ENCODE results near the gene GSTA2. TPM values are rescaled to one million over a fixed set of nuclear protein-coding genes. Genes with fewer than 3 reads are reported as not detected.

GSTA2 gene
- total and polyA plus RNA-seq, 3 experiments from 2014 or later, result not detected

DNA sequence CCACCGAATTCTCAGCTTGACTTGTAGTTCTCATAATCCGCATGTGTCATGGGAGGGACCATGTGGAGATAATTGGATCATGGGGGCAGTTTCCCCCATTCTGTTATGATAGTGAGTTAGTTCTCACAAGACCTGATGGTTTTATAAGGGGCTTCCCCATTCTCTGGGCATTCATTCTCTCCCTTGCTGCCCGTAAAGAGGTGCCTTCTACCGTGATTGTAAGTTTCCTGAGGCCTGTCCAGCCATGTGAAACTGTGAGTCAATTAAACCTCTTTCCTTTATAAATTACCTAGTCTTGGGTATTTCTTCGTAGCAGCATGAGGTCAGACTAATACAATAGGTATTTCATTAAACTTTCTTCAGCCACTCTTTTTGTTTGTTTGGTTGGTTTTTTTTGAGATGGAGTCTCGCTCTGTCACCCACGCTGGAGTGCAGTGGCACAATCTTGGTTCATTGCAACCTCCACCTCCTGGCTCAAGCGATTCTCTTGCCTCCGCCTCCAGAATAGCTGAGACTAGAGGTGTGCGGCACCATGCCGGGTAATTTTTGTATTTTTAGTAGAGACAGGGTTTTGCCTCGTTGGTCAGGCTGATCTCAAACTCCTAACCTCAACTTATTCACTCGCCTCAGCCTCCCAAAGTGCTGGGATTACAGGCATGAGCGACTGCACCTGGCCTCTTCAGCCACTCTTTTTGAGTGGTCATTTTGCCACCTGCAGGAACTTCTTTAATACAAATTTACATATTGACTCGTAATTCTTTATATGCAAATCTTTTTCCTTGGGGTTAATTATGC is 36.3 kb downstream of the GSTA2 start:
- Histone ChIP-seq H3K9me3 (ENCODE audit: low read length) (no peaks in the 10 kb centered on the region), H3K4me1 (ENCODE audit: insufficient read depth, low read length) (no peaks in the 10 kb centered on the region), H3K4me3 (ENCODE audit: low read length) (no peak overlapping the region), H3K36me3 (ENCODE audit: insufficient read depth, low read length) (no peaks in the 10 kb centered on the region), H3K27me3 (ENCODE audit: insufficient read depth, low read length, poor library complexity, severe bottlenecking) (no peaks in the 10 kb centered on the region), H3K27ac (ENCODE audit: low read depth, low read length) (no peak overlapping the region)
- ChIA-PET POLR2A (no interaction called here), CTCF (no interaction called here)
- Mint-ChIP-seq H3K27ac (no peak overlapping the region), H3K9me3 (no peaks in the 10 kb centered on the region), H3K36me3 (no peaks in the 10 kb centered on the region), H3K4me3 (no peak overlapping the region), H3K27me3 (peaks cover 0 to 4% of the 10 kb centered on the region in 2 donors), H3K4me1 (no peaks in the 10 kb centered on the region)
- DNase-seq, result no peak

DNA sequence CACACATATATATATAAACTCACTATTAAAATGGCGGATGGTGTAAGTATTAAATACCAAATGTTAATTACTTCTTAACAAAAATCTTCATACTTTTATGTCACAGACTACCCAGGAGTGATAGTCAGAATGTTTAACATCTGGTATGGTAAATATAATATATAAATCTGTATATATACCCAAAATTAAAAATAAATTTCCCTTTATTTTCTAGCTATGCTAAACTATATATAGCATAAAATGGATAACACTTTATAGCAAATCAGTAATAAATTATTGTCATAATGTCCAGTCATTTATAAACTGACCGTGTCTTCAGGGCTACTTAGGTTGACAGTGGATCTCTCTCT is 37.1 kb downstream of the GSTA2 start:
- H3K27me3 ChIP-seq (ENCODE audit: insufficient read depth, low read length, poor library complexity, severe bottlenecking), result no peaks in the 10 kb centered on the region
- no peaks in the 10 kb centered on the region for H3K9me3 ChIP-seq (ENCODE audit: low read length)
- no peaks in the 10 kb centered on the region for H3K4me1 ChIP-seq (ENCODE audit: insufficient read depth, low read length)
- H3K4me3 Mint-ChIP-seq, result no peak overlapping the region
- POLR2A ChIA-PET, result no interaction called here
- H3K9me3 Mint-ChIP-seq, result no peaks in the 10 kb centered on the region
- no peak for DNase-seq
- no peak overlapping the region for H3K27ac Mint-ChIP-seq
- no peaks in the 10 kb centered on the region for H3K4me1 Mint-ChIP-seq
- H3K36me3 Mint-ChIP-seq, result no peaks in the 10 kb centered on the region
- no peak overlapping the region for H3K4me3 ChIP-seq (ENCODE audit: low read length)
- no peaks in the 10 kb centered on the region for H3K36me3 ChIP-seq (ENCODE audit: insufficient read depth, low read length)
- H3K27ac ChIP-seq (ENCODE audit: low read depth, low read length), result no peak overlapping the region
- CTCF ChIA-PET, result no interaction called here
- H3K27me3 Mint-ChIP-seq, result peaks cover 0 to 8% of the 10 kb centered on the region in 2 donors

DNA sequence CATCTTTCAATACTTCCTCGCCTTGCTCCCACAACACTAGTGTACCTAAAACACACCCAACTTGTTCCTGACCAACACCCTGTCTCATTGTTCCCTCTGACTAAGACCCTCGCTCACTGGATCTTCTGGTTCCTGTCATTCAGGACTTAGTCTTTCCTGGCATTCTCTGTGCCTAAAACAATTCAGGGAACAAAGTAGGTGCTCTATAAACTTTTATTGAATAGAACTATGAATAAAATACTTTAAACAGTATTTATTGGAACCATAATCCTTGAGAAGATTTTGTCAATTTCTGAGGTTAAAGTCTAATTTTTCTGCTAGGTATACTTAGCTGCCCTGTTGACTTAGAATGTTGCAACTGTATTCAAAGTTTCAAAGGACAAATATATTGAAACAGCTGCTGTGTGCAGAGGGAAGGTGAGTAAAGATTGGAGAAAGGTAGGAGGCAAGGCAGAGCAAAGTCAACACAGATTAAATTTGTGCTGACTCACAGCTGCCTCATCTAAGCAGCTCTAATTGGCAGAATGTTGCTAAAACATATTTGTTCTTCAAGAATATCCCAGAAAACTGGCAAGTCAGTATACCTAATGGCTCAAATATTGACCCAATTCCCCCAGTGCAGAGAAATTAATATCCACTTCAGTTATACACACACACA is 37.6 kb downstream of the GSTA2 start:
- no peaks in the 10 kb centered on the region for H3K9me3 ChIP-seq (ENCODE audit: low read length)
- peaks cover 0 to 10% of the 10 kb centered on the region in 2 donors for H3K27me3 Mint-ChIP-seq
- no peak overlapping the region for H3K27ac ChIP-seq (ENCODE audit: low read depth, low read length)
- no peak for DNase-seq
- no peak overlapping the region for H3K4me3 ChIP-seq (ENCODE audit: low read length)
- no peaks in the 10 kb centered on the region for H3K9me3 Mint-ChIP-seq
- no peak overlapping the region for H3K4me3 Mint-ChIP-seq
- ChIA-PET POLR2A (no interaction called here), CTCF (no interaction called here)
- no peaks in the 10 kb centered on the region for H3K36me3 ChIP-seq (ENCODE audit: insufficient read depth, low read length)
- no peak overlapping the region for H3K27ac Mint-ChIP-seq
- no peaks in the 10 kb centered on the region for H3K4me1 Mint-ChIP-seq
- H3K4me1 ChIP-seq (ENCODE audit: insufficient read depth, low read length), result no peaks in the 10 kb centered on the region
- no peaks in the 10 kb centered on the region for H3K27me3 ChIP-seq (ENCODE audit: insufficient read depth, low read length, poor library complexity, severe bottlenecking)
- H3K36me3 Mint-ChIP-seq, result no peaks in the 10 kb centered on the region

DNA sequence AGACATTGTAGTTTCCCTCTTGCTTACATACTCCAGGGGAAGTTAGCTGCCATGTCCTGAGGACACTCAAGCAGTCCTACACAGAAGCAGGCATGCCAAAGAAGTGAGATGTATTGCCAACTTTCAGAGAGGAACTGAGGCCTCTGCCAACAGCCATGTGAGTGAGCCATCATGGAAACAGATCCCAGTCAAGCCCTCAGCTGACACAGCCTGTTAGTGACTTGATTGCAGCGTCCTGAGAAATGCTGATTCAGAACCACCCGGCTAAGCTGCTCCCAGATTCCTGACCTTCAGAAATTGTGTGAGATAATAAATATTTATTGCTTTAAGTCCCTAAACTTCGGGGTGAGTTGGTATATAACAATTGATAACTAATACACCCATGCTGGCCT is 38.1 kb downstream of the GSTA2 start:
- H3K36me3 Mint-ChIP-seq, result no peaks in the 10 kb centered on the region
- Histone ChIP-seq H3K4me1 (ENCODE audit: insufficient read depth, low read length) (no peaks in the 10 kb centered on the region), H3K4me3 (ENCODE audit: low read length) (no peak overlapping the region), H3K9me3 (ENCODE audit: low read length) (no peaks in the 10 kb centered on the region), H3K27ac (ENCODE audit: low read depth, low read length) (no peak overlapping the region), H3K27me3 (ENCODE audit: insufficient read depth, low read length, poor library complexity, severe bottlenecking) (no peaks in the 10 kb centered on the region), H3K36me3 (ENCODE audit: insufficient read depth, low read length) (no peaks in the 10 kb centered on the region)
- H3K27ac Mint-ChIP-seq, result peak overlapping the region in 1 of 8 donors; percentile 46
- ChIA-PET POLR2A (no interaction called here), CTCF (interaction anchor here (1.3 kb wide), 1 partner anchor 340 kb away, joined by 3 read pairs; the partner anchor contains the start of gene FBXO9)
- no peaks in the 10 kb centered on the region for H3K9me3 Mint-ChIP-seq
- no peaks in the 10 kb centered on the region for H3K4me1 Mint-ChIP-seq
- peaks cover 0 to 12% of the 10 kb centered on the region in 2 donors for H3K27me3 Mint-ChIP-seq
- H3K4me3 Mint-ChIP-seq, result no peak overlapping the region
- DNase-seq, result no peak

DNA sequence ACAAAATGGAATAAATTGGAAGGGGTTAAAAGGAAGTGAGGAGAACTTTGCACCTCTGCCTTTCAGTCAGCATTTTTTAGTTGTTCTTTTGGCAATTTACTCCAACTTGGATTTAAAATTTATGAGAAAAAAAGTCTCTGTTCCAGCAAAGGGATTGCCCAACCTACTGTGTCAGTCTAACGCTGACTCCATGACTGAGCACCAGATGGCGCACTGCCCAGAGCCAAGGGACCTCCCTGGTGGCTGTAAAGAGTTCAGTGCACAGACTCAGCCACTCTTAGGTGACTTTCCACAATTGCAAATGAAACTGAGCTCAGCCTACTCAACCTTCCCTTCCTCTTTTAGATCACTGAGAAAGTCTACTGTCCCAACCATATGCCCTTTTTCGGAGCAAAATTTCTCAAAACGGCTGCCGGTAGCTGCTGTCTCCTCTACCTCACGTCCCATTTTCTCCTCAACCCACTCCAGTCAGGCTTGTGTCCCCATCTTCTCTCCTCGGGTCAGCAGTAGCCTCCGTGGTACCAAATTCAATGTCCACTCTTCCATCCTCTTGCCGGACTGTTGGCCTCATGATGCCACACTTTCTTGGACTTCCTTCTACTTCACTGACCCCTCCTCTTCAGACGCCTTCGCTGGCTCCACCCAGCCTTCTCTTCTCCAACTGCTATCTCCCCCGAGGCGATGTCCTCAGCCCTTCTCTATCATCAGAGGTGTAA is 38.7 kb downstream of the GSTA2 start:
- no peaks in the 10 kb centered on the region for H3K9me3 ChIP-seq (ENCODE audit: low read length)
- no peaks in the 10 kb centered on the region for H3K27me3 ChIP-seq (ENCODE audit: insufficient read depth, low read length, poor library complexity, severe bottlenecking)
- H3K4me3 Mint-ChIP-seq, result no peak overlapping the region
- peak; percentile 8 to 67 (median 22) for DNase-seq
- no peak overlapping the region for H3K4me3 ChIP-seq (ENCODE audit: low read length)
- no peaks in the 10 kb centered on the region for H3K36me3 Mint-ChIP-seq
- peaks cover 0 to 12% of the 10 kb centered on the region in 2 donors for H3K27me3 Mint-ChIP-seq
- peak overlapping the region in 1 of 8 donors; percentile 46 for H3K27ac Mint-ChIP-seq
- H3K4me1 Mint-ChIP-seq, result no peaks in the 10 kb centered on the region
- H3K27ac ChIP-seq (ENCODE audit: low read depth, low read length), result no peak overlapping the region
- H3K4me1 ChIP-seq (ENCODE audit: insufficient read depth, low read length), result no peaks in the 10 kb centered on the region
- H3K9me3 Mint-ChIP-seq, result no peaks in the 10 kb centered on the region
- CTCF ChIA-PET, result interaction anchor here (1.3 kb wide), 1 partner anchor 341 kb away, joined by 3 read pairs; the partner anchor contains the start of gene FBXO9
- POLR2A ChIA-PET, result no interaction called here
- no peaks in the 10 kb centered on the region for H3K36me3 ChIP-seq (ENCODE audit: insufficient read depth, low read length)

DNA sequence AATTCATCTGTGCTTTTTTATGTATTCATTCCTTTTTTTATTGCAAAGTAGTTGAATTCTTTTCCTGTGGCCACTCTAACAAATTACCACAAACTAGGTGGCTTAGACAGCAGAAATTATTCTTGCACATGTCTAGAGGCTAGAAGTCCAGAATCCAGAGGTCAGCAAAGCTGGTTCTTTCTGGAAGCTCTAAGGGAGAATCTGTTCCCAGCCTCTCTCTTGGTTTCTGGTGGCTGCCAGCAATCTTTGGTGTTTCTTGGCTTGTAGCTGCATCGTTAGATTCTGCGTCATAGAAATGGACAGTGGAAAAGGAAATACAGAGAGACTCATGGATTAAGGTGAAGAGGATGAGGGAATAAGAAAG is 39.3 kb downstream of the GSTA2 start:
- no peak overlapping the region for H3K4me3 ChIP-seq (ENCODE audit: low read length)
- H3K36me3 Mint-ChIP-seq, result no peaks in the 10 kb centered on the region
- no peak overlapping the region for H3K27ac ChIP-seq (ENCODE audit: low read depth, low read length)
- H3K27me3 ChIP-seq (ENCODE audit: insufficient read depth, low read length, poor library complexity, severe bottlenecking), result no peaks in the 10 kb centered on the region
- no peaks in the 10 kb centered on the region for H3K36me3 ChIP-seq (ENCODE audit: insufficient read depth, low read length)
- H3K4me3 Mint-ChIP-seq, result no peak overlapping the region
- DNase-seq, result no peak
- no peaks in the 10 kb centered on the region for H3K4me1 Mint-ChIP-seq
- H3K27me3 Mint-ChIP-seq, result peaks cover 0 to 12% of the 10 kb centered on the region in 2 donors
- H3K27ac Mint-ChIP-seq, result no peak overlapping the region
- H3K9me3 ChIP-seq (ENCODE audit: low read length), result no peaks in the 10 kb centered on the region
- no peaks in the 10 kb centered on the region for H3K4me1 ChIP-seq (ENCODE audit: insufficient read depth, low read length)
- ChIA-PET CTCF (interaction anchor here (1.3 kb wide), 1 partner anchor 342 kb away, joined by 3 read pairs; the partner anchor contains the start of gene FBXO9), POLR2A (no interaction called here)
- no peaks in the 10 kb centered on the region for H3K9me3 Mint-ChIP-seq

DNA sequence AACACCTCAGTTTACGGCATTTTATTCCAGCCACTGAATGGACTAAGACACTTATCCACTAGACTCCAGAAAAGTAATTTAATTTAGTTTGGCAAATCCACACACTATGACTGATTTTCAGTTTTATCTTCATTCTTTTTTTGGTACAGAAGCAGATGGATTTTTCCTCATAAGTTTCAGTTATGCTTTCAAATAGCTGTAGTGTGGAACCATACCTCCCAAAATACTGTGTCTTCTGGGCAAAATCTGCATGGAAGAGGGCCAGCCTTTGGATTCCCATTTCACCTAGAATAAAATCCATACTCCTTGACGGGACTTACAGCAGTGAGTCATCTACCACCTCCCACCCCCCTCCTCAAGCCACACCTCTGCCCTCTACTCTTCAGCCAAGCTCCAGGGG is 43.0 kb downstream of the GSTA2 start:
- no peaks in the 10 kb centered on the region for H3K4me1 ChIP-seq (ENCODE audit: insufficient read depth, low read length)
- H3K36me3 ChIP-seq (ENCODE audit: insufficient read depth, low read length), result no peaks in the 10 kb centered on the region
- no peaks in the 10 kb centered on the region for H3K36me3 Mint-ChIP-seq
- no peak for DNase-seq
- no peaks in the 10 kb centered on the region for H3K27me3 ChIP-seq (ENCODE audit: insufficient read depth, low read length, poor library complexity, severe bottlenecking)
- H3K9me3 Mint-ChIP-seq, result no peaks in the 10 kb centered on the region
- no peak overlapping the region for H3K27ac Mint-ChIP-seq
- POLR2A ChIA-PET, result no interaction called here
- CTCF ChIA-PET, result no interaction called here
- H3K4me1 Mint-ChIP-seq, result no peaks in the 10 kb centered on the region
- no peak overlapping the region for H3K4me3 ChIP-seq (ENCODE audit: low read length)
- no peaks in the 10 kb centered on the region for H3K9me3 ChIP-seq (ENCODE audit: low read length)
- H3K27me3 Mint-ChIP-seq, result peaks cover 0 to 17% of the 10 kb centered on the region in 2 donors
- no peak overlapping the region for H3K27ac ChIP-seq (ENCODE audit: low read depth, low read length)
- no peak overlapping the region for H3K4me3 Mint-ChIP-seq

DNA sequence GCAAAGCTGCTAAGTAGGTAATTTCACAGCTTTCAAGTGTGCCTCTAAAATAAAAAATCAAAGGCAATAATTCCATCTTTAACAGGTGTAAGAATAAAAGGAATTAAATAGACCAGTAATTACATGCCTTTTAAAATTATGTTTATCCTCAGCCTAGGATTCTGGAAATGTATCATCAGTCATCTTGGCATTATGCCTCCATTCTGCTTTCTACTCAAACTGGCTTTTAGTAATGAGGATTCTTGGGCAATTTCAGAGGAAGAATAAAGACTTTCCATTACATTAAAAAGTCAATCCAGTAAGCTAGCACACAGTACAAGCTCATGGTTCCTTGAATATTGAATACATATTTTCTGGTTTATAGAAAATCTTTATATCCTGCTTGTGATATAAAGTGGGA is 44.7 kb downstream of the GSTA2 start:
- no peak for DNase-seq
- Mint-ChIP-seq H3K9me3 (no peaks in the 10 kb centered on the region), H3K4me1 (no peaks in the 10 kb centered on the region), H3K27ac (no peak overlapping the region), H3K4me3 (no peak overlapping the region), H3K27me3 (peaks cover 3 to 29% of the 10 kb centered on the region in 2 donors), H3K36me3 (no peaks in the 10 kb centered on the region)
- no peaks in the 10 kb centered on the region for H3K9me3 ChIP-seq (ENCODE audit: low read length)
- CTCF ChIA-PET, result interaction anchor here (0.7 kb wide), 1 partner anchor 9 kb away, joined by 3 read pairs; no protein-coding TSS in a partner anchor
- POLR2A ChIA-PET, result no interaction called here
- H3K27me3 ChIP-seq (ENCODE audit: insufficient read depth, low read length, poor library complexity, severe bottlenecking), result no peaks in the 10 kb centered on the region
- H3K4me3 ChIP-seq (ENCODE audit: low read length), result no peak overlapping the region
- no peaks in the 10 kb centered on the region for H3K4me1 ChIP-seq (ENCODE audit: insufficient read depth, low read length)
- no peaks in the 10 kb centered on the region for H3K36me3 ChIP-seq (ENCODE audit: insufficient read depth, low read length)
- no peak overlapping the region for H3K27ac ChIP-seq (ENCODE audit: low read depth, low read length)

All from CD8-positive, alpha-beta memory T cell (primary cell).